ENCODE measurements around the gene SLC26A5. TPM values are rescaled to one million over a fixed set of nuclear protein-coding genes. Genes with fewer than 3 reads are reported as not detected.

The SLC26A5 gene
- total and polyA plus RNA-seq, 2 donors (not counting 1 experiment from before 2014, with no cell fraction given), result not detected

DNA sequence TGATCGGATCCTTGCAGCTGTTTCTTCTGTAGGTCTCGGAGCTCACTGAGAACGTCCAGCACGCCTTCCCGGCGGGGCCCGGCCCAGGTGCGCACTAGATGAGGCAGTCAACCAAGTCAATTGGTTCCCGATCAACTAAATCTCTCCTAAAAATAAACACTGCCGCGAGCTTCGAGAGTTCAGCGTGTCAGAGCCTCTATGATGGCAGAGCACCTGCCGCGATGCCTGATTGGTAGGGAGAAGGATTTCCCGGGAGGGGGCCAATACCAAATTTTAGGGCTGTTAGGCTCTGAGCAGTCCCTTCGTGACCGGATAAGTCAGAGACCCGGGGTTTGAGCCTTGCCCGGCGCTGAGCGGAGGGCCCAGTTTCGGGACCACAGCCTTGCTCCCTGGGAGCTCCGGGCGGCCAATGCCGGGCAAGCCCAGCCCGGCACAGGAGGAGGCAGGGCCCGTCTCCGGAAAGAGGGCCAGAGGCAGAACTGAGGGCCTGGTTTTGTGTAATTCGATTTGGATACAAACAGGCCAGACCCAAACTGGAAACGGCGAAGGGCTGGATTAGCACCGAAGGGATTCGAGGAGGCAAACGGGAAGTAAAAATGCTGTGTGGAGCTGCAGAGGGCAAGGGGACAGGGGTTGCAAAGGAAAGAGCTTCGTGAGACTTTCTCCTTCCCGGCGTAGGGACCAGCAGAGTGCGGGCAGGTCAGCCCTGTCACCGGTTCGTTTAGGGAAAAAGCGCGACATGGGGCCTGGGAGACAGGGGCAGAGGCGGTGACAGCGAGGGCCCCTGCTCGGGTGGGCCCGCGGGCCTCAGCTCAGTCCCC lies 569 bp downstream of the SLC26A5 start:
- Histone ChIP-seq H2AFZ (ENCODE audit: insufficient read depth, low read depth, low read length, poor library complexity, severe bottlenecking) (peak overlapping the region; percentile 58), H3K79me2 (ENCODE audit: control insufficient read depth, insufficient read depth, low read length) (no peaks in the 10 kb centered on the region), H3K4me3 (ENCODE audit: control extremely low read depth in 1 of 5, extremely low read depth in 1 of 5, insufficient read depth in 1 of 5, low read depth in 2 of 5, low read length in 4 of 5) (peak overlapping the region in 3 of 5 experiments; percentile 21 to 36 (median 23)), H3K4me2 (replicated peaks; ENCODE audit: low read depth, low read length, poor library complexity, severe bottlenecking) (peak overlapping the region; percentile 72), H4K20me1 (ENCODE audit: control insufficient read depth, insufficient read depth, low read length, poor library complexity, severe bottlenecking) (no peaks in the 10 kb centered on the region), H3K4me1 (ENCODE audit: control insufficient read depth in 2 of 2, insufficient read depth in 2 of 2, low read length in 2 of 2) (peaks cover 12 to 23% of the 10 kb centered on the region in 2 donors), H3K36me3 (replicated peaks in 1 of 2; ENCODE audit: control extremely low read depth in 1 of 2, control insufficient read depth in 1 of 2, extremely low read depth in 1 of 2, insufficient read depth in 2 of 2, low read length in 1 of 2) (no peaks in the 10 kb centered on the region), H3K27me3 (replicated peaks in 1 of 4; ENCODE audit: control extremely low read depth in 1 of 4, control insufficient read depth in 3 of 4, insufficient read depth in 4 of 4, low read length in 3 of 4) (peaks cover 0 to 45% (median 29%) of the 10 kb centered on the region in 4 experiments), H3K27ac (ENCODE audit: low read length in 2 of 2) (no peak overlapping the region), H3K9ac (ENCODE audit: low read length) (no peak overlapping the region), H3K9me3 (ENCODE audit: control extremely low read depth in 1 of 3, control insufficient read depth in 2 of 3, insufficient read depth in 1 of 3, low read length in 2 of 3) (peaks cover 0 to 7% (median 0%) of the 10 kb centered on the region in 3 donors)
- 6% methylated on average over 48 of the region's 48 CpGs for WGBS (ENCODE audit: insufficient coverage)
- peak overlapping the region; percentile 81 for H3K4me3 Mint-ChIP-seq
- intact Hi-C loops (cut with micrococcal nuclease), result no loop called here
- H3K27ac Mint-ChIP-seq, result no peak overlapping the region
- H3K9me3 Mint-ChIP-seq (ENCODE audit: insufficient read depth), result peaks cover 3% of the 10 kb centered on the region
- ATAC-seq (ENCODE audit: low read depth) (no peak), DNase-seq (peak; percentile 17)
- ChIA-PET POLR2A (no interaction called here), CTCF (no interaction called here)
- peaks cover 76% of the 10 kb centered on the region for H3K27me3 Mint-ChIP-seq
- peaks cover 14% of the 10 kb centered on the region for H3K4me1 Mint-ChIP-seq
- TF ChIP-seq, protein P1, sequence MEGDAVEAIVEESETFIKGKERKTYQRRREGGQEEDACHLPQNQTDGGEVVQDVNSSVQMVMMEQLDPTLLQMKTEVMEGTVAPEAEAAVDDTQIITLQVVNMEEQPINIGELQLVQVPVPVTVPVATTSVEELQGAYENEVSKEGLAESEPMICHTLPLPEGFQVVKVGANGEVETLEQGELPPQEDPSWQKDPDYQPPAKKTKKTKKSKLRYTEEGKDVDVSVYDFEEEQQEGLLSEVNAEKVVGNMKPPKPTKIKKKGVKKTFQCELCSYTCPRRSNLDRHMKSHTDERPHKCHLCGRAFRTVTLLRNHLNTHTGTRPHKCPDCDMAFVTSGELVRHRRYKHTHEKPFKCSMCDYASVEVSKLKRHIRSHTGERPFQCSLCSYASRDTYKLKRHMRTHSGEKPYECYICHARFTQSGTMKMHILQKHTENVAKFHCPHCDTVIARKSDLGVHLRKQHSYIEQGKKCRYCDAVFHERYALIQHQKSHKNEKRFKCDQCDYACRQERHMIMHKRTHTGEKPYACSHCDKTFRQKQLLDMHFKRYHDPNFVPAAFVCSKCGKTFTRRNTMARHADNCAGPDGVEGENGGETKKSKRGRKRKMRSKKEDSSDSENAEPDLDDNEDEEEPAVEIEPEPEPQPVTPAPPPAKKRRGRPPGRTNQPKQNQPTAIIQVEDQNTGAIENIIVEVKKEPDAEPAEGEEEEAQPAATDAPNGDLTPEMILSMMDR (IDR thresholded peaks at IDR 0.05), result no peak
- TF ChIP-seq EZH2 (IDR thresholded peaks at IDR 0.05; ENCODE audit: borderline replicate concordance, insufficient read depth, low read depth, low read length, poor library complexity, severe bottlenecking), result no peak

DNA sequence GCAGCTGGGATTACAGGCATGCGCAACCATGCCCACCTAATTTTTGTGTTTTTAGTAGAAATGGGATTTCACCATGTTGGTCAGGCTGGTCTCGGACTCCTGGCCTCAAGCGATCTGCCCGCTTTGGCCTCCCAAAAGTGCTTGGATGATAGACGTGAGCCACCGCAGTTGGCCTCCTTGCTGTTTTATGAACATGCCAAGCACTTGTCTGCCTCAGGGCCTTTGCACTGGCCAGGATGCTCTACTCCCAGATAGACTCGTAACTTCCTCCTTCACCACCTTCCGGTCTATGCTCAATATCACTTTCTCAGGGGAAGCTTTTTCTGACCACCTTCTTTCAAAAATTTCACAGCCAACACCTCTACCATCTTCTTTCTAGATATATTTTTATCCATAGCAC lies 6.3 kb downstream of the SLC26A5 start:
- ATAC-seq (ENCODE audit: low read depth), result no peak
- no peak for DNase-seq
- Histone ChIP-seq H3K79me2 (ENCODE audit: control insufficient read depth, insufficient read depth, low read length) (no peaks in the 10 kb centered on the region), H3K27ac (ENCODE audit: low read length in 2 of 2) (no peak overlapping the region), H3K9me3 (ENCODE audit: control extremely low read depth in 1 of 3, control insufficient read depth in 2 of 3, insufficient read depth in 1 of 3, low read length in 2 of 3) (peaks cover 0 to 4% (median 0%) of the 10 kb centered on the region in 3 donors), H2AFZ (ENCODE audit: insufficient read depth, low read depth, low read length, poor library complexity, severe bottlenecking) (no peak overlapping the region), H3K4me2 (replicated peaks; ENCODE audit: low read depth, low read length, poor library complexity, severe bottlenecking) (no peak overlapping the region), H3K4me1 (ENCODE audit: control insufficient read depth in 2 of 2, insufficient read depth in 2 of 2, low read length in 2 of 2) (no peaks in the 10 kb centered on the region), H3K9ac (ENCODE audit: low read length) (no peak overlapping the region), H3K4me3 (ENCODE audit: control extremely low read depth in 1 of 5, extremely low read depth in 1 of 5, insufficient read depth in 1 of 5, low read depth in 2 of 5, low read length in 4 of 5) (no peak overlapping the region), H3K27me3 (replicated peaks in 1 of 4; ENCODE audit: control extremely low read depth in 1 of 4, control insufficient read depth in 3 of 4, insufficient read depth in 4 of 4, low read length in 3 of 4) (peaks cover 0 to 30% (median 21%) of the 10 kb centered on the region in 4 experiments), H4K20me1 (ENCODE audit: control insufficient read depth, insufficient read depth, low read length, poor library complexity, severe bottlenecking) (no peaks in the 10 kb centered on the region), H3K36me3 (replicated peaks in 1 of 2; ENCODE audit: control extremely low read depth in 1 of 2, control insufficient read depth in 1 of 2, extremely low read depth in 1 of 2, insufficient read depth in 2 of 2, low read length in 1 of 2) (no peaks in the 10 kb centered on the region)
- intact Hi-C loops (cut with micrococcal nuclease), result no loop called here
- H3K9me3 Mint-ChIP-seq (ENCODE audit: insufficient read depth), result no peaks in the 10 kb centered on the region
- H3K27me3 Mint-ChIP-seq, result peaks cover 55% of the 10 kb centered on the region
- H3K4me3 Mint-ChIP-seq, result no peak overlapping the region
- POLR2A ChIA-PET, result no interaction called here
- H3K27ac Mint-ChIP-seq, result no peak overlapping the region
- CTCF ChIA-PET, result no interaction called here
- WGBS (ENCODE audit: insufficient coverage), result 91% methylated on average over 7 of the region's 8 CpGs
- TF ChIP-seq EZH2 (IDR thresholded peaks at IDR 0.05; ENCODE audit: borderline replicate concordance, insufficient read depth, low read depth, low read length, poor library complexity, severe bottlenecking), result no peak
- TF ChIP-seq, protein P1 (IDR thresholded peaks at IDR 0.05), result no peak
- no peaks in the 10 kb centered on the region for H3K4me1 Mint-ChIP-seq

All from B cell (primary cell).